Erythroblast (primary cell): ENCODE results near the gene TMX1.

Experiments used
- GATA1 ChIP-seq: IDR thresholded peaks from 2 replicates; pipeline ENCODE4 v1.6.1; 2011; ENCODE audit warnings: low read depth, mild to moderate bottlenecking, control low read depth, low read length, moderate library complexity
- POLR2A ChIP-seq: IDR thresholded peaks from 2 replicates; pipeline ENCODE4 v1.6.1; 2011; ENCODE audit warnings: mild to moderate bottlenecking, low read length

DNA sequence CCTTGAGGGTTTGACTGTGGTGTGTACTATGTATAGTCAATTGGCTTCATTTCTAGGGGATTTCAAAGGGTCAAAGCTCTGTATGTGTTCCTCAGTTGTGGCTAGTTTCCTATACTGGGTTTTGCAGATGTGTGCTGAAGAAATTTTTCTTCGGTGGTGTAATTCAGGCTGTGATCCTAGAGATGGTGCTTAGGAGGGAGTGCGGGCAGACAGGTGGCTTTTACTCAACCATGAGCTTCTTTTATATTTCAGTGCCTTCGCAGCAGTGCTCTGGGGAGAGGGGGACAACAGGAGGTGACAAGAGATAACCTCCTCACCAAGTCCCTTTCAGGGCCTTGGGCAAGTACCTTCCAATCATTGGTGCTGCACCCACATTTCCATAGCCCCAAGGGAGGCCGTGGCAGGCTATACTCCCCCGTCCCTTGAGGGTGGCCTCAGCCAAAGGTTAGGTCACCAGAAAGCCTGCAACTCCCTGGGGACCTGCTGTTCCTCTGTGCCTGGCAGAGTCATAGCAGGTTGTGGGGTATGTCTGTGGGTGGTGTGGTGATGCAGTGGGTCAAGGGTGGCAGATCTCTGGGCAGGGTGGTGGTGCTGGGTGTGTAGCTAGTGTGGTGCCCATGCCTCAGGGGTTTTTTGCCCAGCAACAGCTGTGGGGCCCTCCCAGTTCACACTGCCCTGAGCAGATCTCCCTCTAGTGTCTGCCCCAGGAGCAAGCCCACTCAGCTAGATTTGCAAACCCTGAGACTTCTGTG lies 37.0 kb upstream of the TMX1 start:
- TF ChIP-seq POLR2A: no peak
- TF ChIP-seq GATA1: no peak
